ENCODE data around the gene LYPD6B.

- TF ChIP-seq POLR2A (IDR thresholded peaks at IDR 0.05): no peak
- TF ChIP-seq, protein P1, sequence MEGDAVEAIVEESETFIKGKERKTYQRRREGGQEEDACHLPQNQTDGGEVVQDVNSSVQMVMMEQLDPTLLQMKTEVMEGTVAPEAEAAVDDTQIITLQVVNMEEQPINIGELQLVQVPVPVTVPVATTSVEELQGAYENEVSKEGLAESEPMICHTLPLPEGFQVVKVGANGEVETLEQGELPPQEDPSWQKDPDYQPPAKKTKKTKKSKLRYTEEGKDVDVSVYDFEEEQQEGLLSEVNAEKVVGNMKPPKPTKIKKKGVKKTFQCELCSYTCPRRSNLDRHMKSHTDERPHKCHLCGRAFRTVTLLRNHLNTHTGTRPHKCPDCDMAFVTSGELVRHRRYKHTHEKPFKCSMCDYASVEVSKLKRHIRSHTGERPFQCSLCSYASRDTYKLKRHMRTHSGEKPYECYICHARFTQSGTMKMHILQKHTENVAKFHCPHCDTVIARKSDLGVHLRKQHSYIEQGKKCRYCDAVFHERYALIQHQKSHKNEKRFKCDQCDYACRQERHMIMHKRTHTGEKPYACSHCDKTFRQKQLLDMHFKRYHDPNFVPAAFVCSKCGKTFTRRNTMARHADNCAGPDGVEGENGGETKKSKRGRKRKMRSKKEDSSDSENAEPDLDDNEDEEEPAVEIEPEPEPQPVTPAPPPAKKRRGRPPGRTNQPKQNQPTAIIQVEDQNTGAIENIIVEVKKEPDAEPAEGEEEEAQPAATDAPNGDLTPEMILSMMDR (IDR thresholded peaks at IDR 0.05): no peak
These were observed 38.4 kb downstream of the LYPD6B start for GRCh38 chr2:149076863-149077412.
